Pulmonary artery endothelial cell (primary cell): Measurements from ENCODE around the gene RSBN1L. TPM values are rescaled to one million over a fixed set of nuclear protein-coding genes. Genes with fewer than 3 reads are reported as not detected.
"Not testable (repeated sequence)": the region's sequence is repeated elsewhere in the genome, so short reads cannot be mapped to it uniquely, and the experiment has no call there.

ENCODE experiments used
- DNase-seq: peaks from one replicate; pipeline ENCODE4 v3.0.0-alpha.2; 2011; ENCODE audit warnings: low read depth, low spot score
- total RNA-seq: library from RNA; depleted of rRNA; stranded (reverse); fragments of >200 nt; gene quantifications from 2 replicates; pipeline ENCODE4 v1.2.3, GENCODE V29; 2014

The RSBN1L gene
- total RNA-seq: 10.2 and 16.5 TPM in 2 replicates

DNA sequence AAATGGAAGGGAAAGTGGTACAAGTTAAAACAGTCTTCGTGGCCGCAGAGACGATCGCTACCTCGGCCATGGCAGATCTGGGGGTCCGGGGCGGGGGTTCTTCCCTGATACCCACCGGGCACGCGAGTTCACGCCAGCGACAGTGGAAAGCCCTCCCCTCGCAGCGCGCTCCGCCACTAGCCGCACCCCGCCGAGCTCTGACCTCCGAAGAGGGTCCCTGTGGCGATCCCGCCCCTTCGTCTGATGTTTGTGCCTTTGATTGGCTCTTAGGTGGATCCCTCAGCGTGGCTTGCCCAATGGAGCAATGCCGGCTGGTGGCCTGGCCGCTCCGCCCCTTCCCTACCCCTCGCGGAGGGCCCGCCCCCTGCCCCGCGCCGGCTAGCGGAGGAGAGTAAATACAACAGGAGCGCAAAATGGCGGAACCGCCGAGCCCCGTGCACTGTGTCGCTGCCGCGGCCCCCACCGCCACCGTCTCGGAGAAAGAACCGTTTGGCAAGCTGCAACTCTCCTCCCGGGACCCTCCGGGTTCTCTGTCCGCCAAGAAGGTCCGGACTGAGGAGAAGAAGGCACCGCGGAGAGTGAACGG is at the start of gene RSBN1L:
RSBN1L (plus strand) TSS at position 403 of the 586 bp plus-strand sequence; CDS start at position 414, 11 bp downstream.
- peak; percentile 91 for DNase-seq

DNA sequence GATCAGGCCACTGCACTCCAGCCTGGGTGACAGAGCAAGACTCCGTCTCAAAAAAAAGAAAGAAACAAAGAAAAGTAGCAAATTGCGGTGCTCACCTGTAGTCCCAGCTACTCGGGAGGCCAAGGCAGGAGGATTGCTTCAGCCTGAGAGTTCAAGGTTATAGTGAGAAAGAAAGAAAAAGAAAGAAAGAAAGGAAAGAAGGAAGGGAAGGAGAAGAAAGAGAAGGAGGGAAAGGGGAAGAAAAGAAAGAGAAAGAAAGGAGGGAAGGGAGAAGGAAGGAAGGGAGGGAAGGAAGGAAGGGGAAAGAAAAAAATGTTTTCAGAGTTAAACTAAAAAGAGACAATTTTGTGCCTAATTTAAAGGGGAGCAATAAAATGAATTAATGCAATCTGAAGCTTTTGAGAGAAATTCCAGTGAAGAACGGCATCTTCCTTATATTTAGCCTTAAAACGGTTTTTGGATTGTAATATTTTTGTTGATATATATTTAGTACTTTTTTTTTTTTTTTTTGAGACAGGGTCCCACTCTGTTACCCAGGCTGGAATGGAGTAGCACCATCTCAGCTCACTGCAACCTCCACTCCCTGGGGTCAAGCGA is 47.4 kb upstream of the RSBN1L start:
- no peak for DNase-seq

- DNase-seq: no peak
Observed at GRCh38 chr7:77649716-77650349, 46.4 kb upstream of the RSBN1L start.

- DNase-seq: no peak
Observed at GRCh38 chr7:77651575-77652162, 44.6 kb upstream of the RSBN1L start.

DNA sequence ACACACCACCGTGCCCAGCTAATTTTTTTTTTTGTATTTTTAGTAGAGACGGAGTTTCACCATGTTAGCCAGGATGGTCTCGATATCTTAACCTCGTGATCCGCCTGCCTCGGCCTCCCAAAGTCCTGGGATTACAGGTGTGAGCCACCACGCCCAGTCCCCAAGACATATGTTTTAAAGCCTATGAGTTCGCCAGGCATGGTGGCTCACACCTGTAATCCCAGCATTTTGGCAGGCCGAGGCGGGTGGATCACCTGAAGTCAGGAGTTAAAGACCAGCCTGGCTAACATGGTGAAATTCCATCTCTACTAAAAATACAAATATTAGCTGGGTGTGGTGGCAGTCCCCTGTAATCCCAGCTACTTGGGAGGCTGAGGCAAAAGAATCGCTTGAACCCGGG is 43.4 kb upstream of the RSBN1L start:
- DNase-seq: not testable (repeated sequence)

DNA sequence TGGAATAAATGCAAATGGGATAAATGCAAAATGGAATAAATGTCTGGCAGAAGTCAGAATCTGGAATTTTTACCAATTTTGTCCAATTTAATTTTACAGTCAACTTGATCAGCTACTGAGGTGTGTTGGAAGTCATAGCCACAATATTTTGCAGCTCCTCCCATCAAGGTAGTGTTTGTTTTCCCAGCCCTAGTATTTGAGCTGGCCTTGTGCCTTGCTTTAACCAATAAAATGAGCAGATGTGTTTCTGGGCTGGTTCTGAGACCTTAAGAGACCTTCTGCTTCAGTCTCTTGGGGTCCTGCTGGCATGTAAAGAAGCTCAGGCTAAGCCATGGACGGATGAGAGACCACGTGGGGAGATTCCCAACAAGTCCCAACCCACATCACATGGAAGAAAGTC is 42.7 kb upstream of the RSBN1L start:
- no peak for DNase-seq

- no peak for DNase-seq
Observed at GRCh38 chr7:77655356-77655755, 40.9 kb upstream of the RSBN1L start.

DNA sequence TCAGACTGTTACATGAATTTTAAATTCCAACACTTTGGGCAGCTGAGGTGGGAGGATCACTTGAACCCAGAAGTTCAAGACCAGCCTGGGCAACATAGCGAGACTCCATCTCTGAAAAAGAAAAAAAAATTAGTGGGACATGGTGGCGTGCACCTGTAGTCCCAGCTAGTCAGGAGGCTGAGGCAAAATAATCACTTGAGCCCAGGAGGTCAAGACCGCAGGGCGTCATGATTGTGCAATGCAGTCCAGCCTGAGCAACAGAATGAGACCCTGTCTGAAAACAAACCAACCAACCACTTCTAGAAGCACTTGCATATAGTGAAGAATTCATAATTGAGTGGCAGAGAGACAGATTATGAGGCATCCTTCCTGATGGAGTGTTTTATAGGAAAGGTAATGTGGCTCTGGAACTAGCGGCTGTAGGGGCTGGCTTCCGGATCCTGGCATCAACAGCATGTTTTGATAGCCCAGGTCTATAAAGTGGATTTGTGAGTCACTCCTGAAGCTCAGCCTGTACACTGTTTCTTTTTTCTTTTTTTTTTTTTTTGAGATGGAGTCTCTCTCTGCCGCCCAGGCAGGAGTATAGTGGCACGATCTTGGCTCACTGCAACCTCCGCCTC is 40.3 kb upstream of the RSBN1L start:
- DNase-seq: no peak

- no peak for DNase-seq
Observed at GRCh38 chr7:77657427-77658224, 38.6 kb upstream of the RSBN1L start.

- no peak for DNase-seq
Observed at GRCh38 chr7:77658928-77659327, 37.3 kb upstream of the RSBN1L start.

- DNase-seq: no peak
Observed at GRCh38 chr7:77661816-77662215, 34.4 kb upstream of the RSBN1L start.

DNA sequence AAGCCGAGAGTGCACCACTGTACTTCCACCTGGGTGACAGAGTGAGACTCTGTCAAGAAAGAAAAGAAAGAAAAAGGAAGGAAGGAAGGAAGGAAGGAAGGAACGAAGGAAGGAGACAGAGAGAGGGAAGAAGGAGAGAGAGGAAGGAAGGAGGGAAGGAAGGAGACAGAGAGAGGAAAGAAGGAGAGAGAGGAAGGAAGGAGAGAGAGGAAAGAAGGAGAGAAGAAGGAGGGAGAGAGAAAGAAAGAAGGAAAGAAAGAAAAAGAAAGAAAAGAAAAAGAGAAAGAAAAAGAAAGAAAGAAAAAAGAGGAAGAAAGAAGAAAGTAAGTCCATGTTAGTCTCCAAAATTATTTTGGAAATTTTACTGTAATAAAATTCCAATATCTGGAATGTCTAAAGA is 33.4 kb upstream of the RSBN1L start:
- no peak for DNase-seq

GRCh38 chr7:77664715-77665114 is 31.5 kb upstream of the RSBN1L start:
- no peak for DNase-seq

DNA sequence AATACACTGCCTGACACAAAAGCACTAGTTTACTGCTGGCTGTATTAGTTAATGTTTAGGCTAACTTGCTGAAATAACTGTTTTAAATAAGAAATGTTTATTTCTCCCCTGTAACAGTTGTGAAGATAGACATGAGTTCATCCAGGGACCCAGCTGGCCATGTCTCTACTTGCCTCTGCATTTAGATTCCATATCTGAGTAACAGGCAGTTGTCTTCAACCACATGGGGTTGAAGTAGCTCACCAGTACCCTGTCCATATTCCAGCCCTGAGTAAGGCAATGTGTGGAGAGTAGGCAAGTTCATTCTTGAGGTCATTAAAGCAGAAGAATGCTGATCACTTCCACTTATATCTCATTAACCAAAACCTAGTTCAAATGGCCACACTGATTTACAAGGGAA is 31.1 kb upstream of the RSBN1L start:
- no peak for DNase-seq

DNA sequence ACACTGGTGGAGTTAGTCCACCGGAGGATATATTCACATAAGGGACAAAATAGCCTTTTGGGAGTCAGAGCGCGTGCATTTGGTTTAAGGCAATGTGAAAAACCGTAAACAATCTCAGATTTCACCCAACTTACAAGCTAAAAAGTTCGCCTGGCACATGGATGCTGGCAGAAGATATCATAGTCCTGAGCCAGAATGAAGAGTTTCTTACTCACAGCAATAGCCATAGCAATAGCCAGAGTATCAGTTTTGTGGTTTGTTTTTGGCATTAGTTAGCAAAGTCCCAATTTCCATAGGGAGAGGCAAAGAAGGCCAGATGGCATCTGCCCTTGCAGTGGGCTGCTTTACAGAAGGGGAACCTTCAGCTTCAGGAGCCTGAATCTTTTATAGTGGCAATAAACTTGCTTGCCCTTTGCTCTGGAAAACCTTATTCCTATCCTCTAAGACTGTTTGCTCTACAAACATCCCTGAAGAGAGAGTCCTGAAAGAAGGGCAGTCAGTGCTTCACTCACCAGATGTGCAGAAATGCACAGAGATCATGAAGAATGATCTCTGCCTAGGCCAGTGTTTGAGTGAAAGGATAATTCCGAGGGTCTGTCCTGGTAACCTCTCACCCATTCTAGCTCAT is 28.7 kb upstream of the RSBN1L start:
- no peak for DNase-seq

- no peak for DNase-seq
Observed at GRCh38 chr7:77674878-77675277, 21.4 kb upstream of the RSBN1L start.

- no peak for DNase-seq
Observed at GRCh38 chr7:77679608-77680007, 16.7 kb upstream of the RSBN1L start.

DNA sequence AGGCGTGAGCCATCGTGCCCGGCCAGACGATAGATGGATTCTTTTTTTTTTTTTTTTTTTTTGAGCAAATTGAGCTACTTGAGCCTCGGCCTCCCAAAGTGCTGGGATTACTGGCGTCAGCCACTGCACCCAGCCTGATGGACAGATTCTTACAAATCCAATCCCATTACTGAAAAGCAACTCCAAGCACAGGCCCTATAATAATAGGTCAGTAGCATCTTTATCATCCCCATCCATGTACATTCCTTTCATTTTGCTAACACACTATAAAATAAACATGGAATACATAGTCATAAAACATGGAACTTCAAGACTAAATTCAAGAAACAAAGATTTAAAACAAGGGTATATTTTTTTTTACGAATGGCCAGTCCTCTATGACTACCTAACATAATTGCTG is 16.0 kb upstream of the RSBN1L start:
- DNase-seq: no peak

DNA sequence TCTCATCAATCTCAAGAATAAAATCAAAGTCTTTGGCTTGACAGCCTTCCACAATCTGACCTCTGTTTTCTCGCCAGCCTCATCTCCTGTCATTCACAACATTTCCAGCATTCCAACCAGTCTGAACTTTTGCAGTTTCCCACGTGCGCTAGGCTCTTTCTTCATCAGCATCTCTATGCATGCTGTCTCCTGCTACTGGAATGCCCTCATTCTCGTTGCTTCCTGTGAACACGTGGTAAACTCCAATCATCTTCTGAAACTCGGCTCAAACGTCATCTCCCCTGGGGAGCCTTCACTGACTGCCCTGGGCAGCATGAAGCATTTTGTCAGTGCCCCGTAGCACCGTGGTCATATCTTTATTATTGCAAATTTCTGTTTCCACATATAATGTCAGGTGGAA is 12.2 kb upstream of the RSBN1L start:
- no peak for DNase-seq

DNA sequence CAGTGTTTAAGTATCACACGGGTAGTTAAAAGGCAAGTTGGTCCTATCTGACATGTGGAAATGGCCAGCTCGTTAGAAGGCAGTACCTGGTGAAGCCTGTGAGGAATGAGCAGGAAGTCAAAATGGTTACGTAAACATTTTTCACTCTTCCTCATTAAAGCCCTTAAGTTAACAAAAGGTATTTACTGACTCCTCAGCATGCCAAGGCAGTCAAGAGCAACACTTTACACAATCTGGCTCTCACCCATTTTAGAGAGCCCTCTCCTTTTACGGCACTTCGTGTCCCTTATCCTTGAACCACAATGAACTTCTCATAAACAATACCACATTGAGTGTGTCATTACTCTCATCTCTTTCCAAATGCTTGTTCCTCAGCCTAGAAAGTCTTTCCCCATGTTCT is 11.0 kb upstream of the RSBN1L start:
- no peak for DNase-seq
